PC-3 (cell line): Measurements from ENCODE around the gene PHF2. TPM values are rescaled to one million over a fixed set of nuclear protein-coding genes. Genes with fewer than 3 reads are reported as not detected.

Experiments used
- ATAC-seq: fragments of 200-7000 bp; cut with Tn5 transposase; 2 replicates; pipeline ENCODE4 v1.9.1; 2020; ENCODE audit warnings: mild to moderate bottlenecking, moderate library complexity
- BruUV-seq: library from RNA; stranded (reverse); fragments of 400-500 nt; replicated peaks from 2 replicates; lab custom pipeline; 2021; lab: Mats Ljungman, UMichigan
- CTCF ChIA-PET: fragments of 300-600 bp; sonication (Branson Sonifier 250); formaldehyde crosslinking; loops from one replicate; lab custom pipeline; 2022; ENCODE audit warnings: antibody characterized with exemption; lab: Charles Lee
- POLR2A ChIA-PET: fragments of 300-600 bp; sonication (Branson Sonifier 250); formaldehyde crosslinking; loops from one replicate; lab custom pipeline; 2022; ENCODE audit warnings: antibody characterized with exemption; ENCODE audit not compliant: unreplicated experiment; lab: Charles Lee
- DNase-seq: peaks from one replicate; pipeline ENCODE4 v3.0.0-alpha.2; 2015
- H2AFZ ChIP-seq: fragments of 300-600 bp; sonication (generic); 2 replicates; pipeline ENCODE4 v1.6.0; 2016; ENCODE audit warnings: antibody characterized with exemption, low read length
- H3F3A ChIP-seq: fragments of 300-600 bp; sonication (generic); one replicate; pipeline ENCODE4 v1.6.0; 2017; ENCODE audit warnings: antibody characterized with exemption, low read length, control low read depth, mild to moderate bottlenecking; ENCODE audit not compliant: unreplicated experiment
- H3K27ac ChIP-seq: fragments of 300-600 bp; sonication (generic); 2 replicates; pipeline ENCODE4 v1.5.1; 2016; ENCODE audit warnings: mild to moderate bottlenecking, low read length
- H3K27me3 ChIP-seq: fragments of 300-600 bp; sonication (generic); 2 replicates; pipeline ENCODE4 v1.6.1; 2016; ENCODE audit warnings: low read length, mixed read lengths
- H3K36me3 ChIP-seq: fragments of 300-600 bp; sonication (generic); 2 replicates; pipeline ENCODE4 v1.6.1; 2016; ENCODE audit warnings: low read depth, mixed run types, low read length, mixed read lengths
- H3K4me1 ChIP-seq: fragments of 300-600 bp; sonication (generic); 2 replicates; pipeline ENCODE4 v1.5.1; 2016; ENCODE audit warnings: low read length; ENCODE audit not compliant: insufficient read depth
- H3K4me2 ChIP-seq: fragments of 300-600 bp; sonication (generic); 2 replicates; pipeline ENCODE4 v1.6.0; 2016; ENCODE audit warnings: low read length
- H3K4me3 ChIP-seq: fragments of 300-600 bp; sonication (generic); 2 replicates; pipeline ENCODE4 v1.5.1; 2016; ENCODE audit warnings: mild to moderate bottlenecking, low read length, mixed read lengths
- H3K79me2 ChIP-seq: fragments of 300-600 bp; sonication (generic); 2 replicates; pipeline ENCODE4 v1.6.1; 2017; ENCODE audit warnings: low read length, mixed read lengths
- H3K9ac ChIP-seq: fragments of 300-600 bp; sonication (generic); 2 replicates; pipeline ENCODE4 v1.6.0; 2016; ENCODE audit warnings: mild to moderate bottlenecking, low read length
- H3K9me2 ChIP-seq: fragments of 300-600 bp; sonication (generic); replicated peaks from 2 replicates; pipeline ENCODE4 v1.6.1; 2016; ENCODE audit warnings: mixed run types, low read length, mixed read lengths
- H3K9me3 ChIP-seq: fragments of 300-600 bp; sonication (generic); 2 replicates; pipeline ENCODE4 v1.6.1; 2016; ENCODE audit warnings: low read length, mixed read lengths
- H4K20me1 ChIP-seq: fragments of 300-600 bp; sonication (generic); 2 replicates; pipeline ENCODE4 v1.6.1; 2016; ENCODE audit warnings: low read length, mixed read lengths
- CTCF ChIP-seq: fragments of 300-600 bp; sonication (generic); conservative IDR thresholded peaks from 2 replicates; pipeline ENCODE4 v1.5.1; 2017; ENCODE audit warnings: antibody characterized with exemption, low read depth, mild to moderate bottlenecking, low read length
- EZH2 ChIP-seq: fragments of 300-600 bp; sonication (generic); IDR thresholded peaks from one replicate; pipeline ENCODE4 v1.6.1; 2017; ENCODE audit warnings: antibody characterized with exemption, mild to moderate bottlenecking, low read length; ENCODE audit not compliant: unreplicated experiment
- EZH2phosphoT487 ChIP-seq: fragments of 300-600 bp; sonication (generic); IDR thresholded peaks from 2 replicates; pipeline ENCODE4 v1.6.1; 2018; ENCODE audit warnings: mild to moderate bottlenecking, antibody characterized with exemption, low read length, borderline replicate concordance
- intact Hi-C: fragments of 100-400 bp; cut with micrococcal nuclease; formaldehyde crosslinking; loops from 2 replicates; pipeline ENCODE4 v1.9.0; 2023
- total RNA-seq: library from RNA; depleted of rRNA; stranded (reverse); fragments of >200 nt; gene quantifications from 2 replicates; pipeline ENCODE4 v1.2.3, GENCODE V29; 2014

PHF2 gene
- total RNA-seq, 1 experiment from 2014 or later: 10.6 TPM

- Histone ChIP-seq H3K27me3 (no peaks in the 10 kb centered on the region), H3K9me3 (0 out of 2 replicates have a peak, but pooled peaks cover 6% of the 10 kb centered on the region), H3K4me3 (no peak overlapping the region), H3K9ac (no peak overlapping the region), H3K9me2 (no peaks in the 10 kb centered on the region), H3K4me1 (no peaks in the 10 kb centered on the region), H3K36me3 (0 out of 2 replicates have a peak, but pooled peaks cover 9% of the 10 kb centered on the region), H3K79me2 (peaks cover 22% of the 10 kb centered on the region), H4K20me1 (no peaks in the 10 kb centered on the region), H2AFZ (no peak overlapping the region), H3K27ac (no peak overlapping the region), H3K4me2 (no peak overlapping the region), H3F3A (no peaks in the 10 kb centered on the region)
- CTCF ChIA-PET: no interaction called here
- ATAC-seq (no peak), DNase-seq (no peak)
- TF ChIP-seq EZH2 (no peak), EZH2phosphoT487 (no peak), CTCF (no peak)
- POLR2A ChIA-PET: no interaction called here
- BruUV-seq: no TSS peak
- intact Hi-C loops: no loop called here
Observed at GRCh38 chr9:93588641-93589609, 12.5 kb downstream of the PHF2 start.

GRCh38 chr9:93589688-93590087 lies 13.3 kb downstream of the PHF2 start:
- DNase-seq: no peak
- H3K4me1 ChIP-seq: no peaks in the 10 kb centered on the region
- H3K27ac ChIP-seq: no peak overlapping the region
- CTCF ChIA-PET: no interaction called here
- 0 out of 2 replicates have a peak, but pooled peaks cover 4% of the 10 kb centered on the region for H3K36me3 ChIP-seq
- intact Hi-C loops: no loop called here
- peaks cover 15% of the 10 kb centered on the region for H3K79me2 ChIP-seq
- no TSS peak for BruUV-seq
- H3K4me2 ChIP-seq: no peak overlapping the region
- H3F3A ChIP-seq: no peaks in the 10 kb centered on the region
- H3K9me2 ChIP-seq: no peaks in the 10 kb centered on the region
- H2AFZ ChIP-seq: no peak overlapping the region
- POLR2A ChIA-PET: no interaction called here
- ATAC-seq: no peak
- TF ChIP-seq EZH2 (no peak), EZH2phosphoT487 (no peak), CTCF (no peak)
- no peak overlapping the region for H3K4me3 ChIP-seq
- H3K9me3 ChIP-seq: no peaks in the 10 kb centered on the region
- H3K9ac ChIP-seq: no peak overlapping the region
- H4K20me1 ChIP-seq: no peaks in the 10 kb centered on the region
- H3K27me3 ChIP-seq: no peaks in the 10 kb centered on the region
